ENCODE results near the gene AQP10. TPM values are rescaled to one million over a fixed set of nuclear protein-coding genes. Genes with fewer than 3 reads are reported as not detected.
"Not testable (repeated sequence)": the region's sequence is repeated elsewhere in the genome, so short reads cannot be mapped to it uniquely, and the experiment has no call there.

AQP10 gene
- total and polyA plus RNA-seq, 2 donors: 0.05 to 0.09 TPM

GRCh38 chr1:154358519-154358918 is 37.6 kb downstream of the AQP10 start:
- H3K27ac ChIP-seq (ENCODE audit: low read depth in 1 of 2, low read length in 1 of 2): no peak overlapping the region
- no peaks in the 10 kb centered on the region for H3K36me3 ChIP-seq (ENCODE audit: control insufficient read depth in 2 of 2, insufficient read depth in 2 of 2, low read length in 1 of 2)
- no peak for DNase-seq (ENCODE audit: low read depth in 6 of 9, low spot score in 9 of 9)
- no peak overlapping the region for H3K4me3 ChIP-seq (ENCODE audit: low read length in 2 of 2)
- peaks cover under 1 to 14% of the 10 kb centered on the region in 2 donors for H3K4me1 ChIP-seq (ENCODE audit: control insufficient read depth in 2 of 2, insufficient read depth in 2 of 2, low read length in 2 of 2)
- WGBS: 98% methylated on average over 8 of the region's 8 CpGs
- H3K27me3 ChIP-seq (ENCODE audit: control insufficient read depth in 2 of 2, insufficient read depth in 1 of 2, low read length in 1 of 2): peaks cover 0 to 10% of the 10 kb centered on the region in 2 donors
- H3K9me3 ChIP-seq (ENCODE audit: control insufficient read depth in 2 of 2, insufficient read depth in 1 of 2, low read length in 1 of 2): no peaks in the 10 kb centered on the region

GRCh38 chr1:154360288-154360687 is 39.4 kb downstream of the AQP10 start:
- DNase-seq (ENCODE audit: low read depth in 6 of 9, low spot score in 9 of 9): no peak
- H3K9me3 ChIP-seq (ENCODE audit: control insufficient read depth in 2 of 2, insufficient read depth in 1 of 2, low read length in 1 of 2): no peaks in the 10 kb centered on the region
- no peaks in the 10 kb centered on the region for H3K27me3 ChIP-seq (ENCODE audit: control insufficient read depth in 2 of 2, insufficient read depth in 1 of 2, low read length in 1 of 2)
- peaks cover 0 to 5% of the 10 kb centered on the region in 2 donors for H3K4me1 ChIP-seq (ENCODE audit: control insufficient read depth in 2 of 2, insufficient read depth in 2 of 2, low read length in 2 of 2)
- H3K4me3 ChIP-seq (ENCODE audit: low read length in 2 of 2): no peak overlapping the region
- H3K36me3 ChIP-seq (ENCODE audit: control insufficient read depth in 2 of 2, insufficient read depth in 2 of 2, low read length in 1 of 2): no peaks in the 10 kb centered on the region
- no peak overlapping the region for H3K27ac ChIP-seq (ENCODE audit: low read depth in 1 of 2, low read length in 1 of 2)

- H3K27me3 ChIP-seq (ENCODE audit: control insufficient read depth in 2 of 2, insufficient read depth in 1 of 2, low read length in 1 of 2); H3K4me1 ChIP-seq (ENCODE audit: control insufficient read depth in 2 of 2, insufficient read depth in 2 of 2, low read length in 2 of 2); H3K36me3 ChIP-seq (ENCODE audit: control insufficient read depth in 2 of 2, insufficient read depth in 2 of 2, low read length in 1 of 2); H3K4me3 ChIP-seq (ENCODE audit: low read length in 2 of 2); H3K27ac ChIP-seq (ENCODE audit: low read depth in 1 of 2, low read length in 1 of 2); H3K9me3 ChIP-seq (ENCODE audit: control insufficient read depth in 2 of 2, insufficient read depth in 1 of 2, low read length in 1 of 2); DNase-seq (ENCODE audit: low read depth in 6 of 9, low spot score in 9 of 9): not testable (repeated sequence)
- WGBS: 90% methylated on average over 5 of the region's 5 CpGs
These were observed 40.0 kb downstream of the AQP10 start for GRCh38 chr1:154360881-154361280.

- DNase-seq (ENCODE audit: low read depth in 6 of 9, low spot score in 9 of 9): no peak
- Histone ChIP-seq H3K27ac (ENCODE audit: low read depth in 1 of 2, low read length in 1 of 2) (no peak overlapping the region), H3K36me3 (ENCODE audit: control insufficient read depth in 2 of 2, insufficient read depth in 2 of 2, low read length in 1 of 2) (no peaks in the 10 kb centered on the region), H3K4me3 (ENCODE audit: low read length in 2 of 2) (no peak overlapping the region), H3K27me3 (ENCODE audit: control insufficient read depth in 2 of 2, insufficient read depth in 1 of 2, low read length in 1 of 2) (no peaks in the 10 kb centered on the region), H3K9me3 (ENCODE audit: control insufficient read depth in 2 of 2, insufficient read depth in 1 of 2, low read length in 1 of 2) (no peaks in the 10 kb centered on the region), H3K4me1 (ENCODE audit: control insufficient read depth in 2 of 2, insufficient read depth in 2 of 2, low read length in 2 of 2) (peaks cover 0 to 4% of the 10 kb centered on the region in 2 donors)
- 90% methylated on average over 3 of the region's 3 CpGs for WGBS
These were observed 40.5 kb downstream of the AQP10 start for GRCh38 chr1:154361357-154361756.

GRCh38 chr1:154371436-154371835 is 50.5 kb downstream of the AQP10 start:
- Histone ChIP-seq H3K27me3 (ENCODE audit: control insufficient read depth in 2 of 2, insufficient read depth in 1 of 2, low read length in 1 of 2) (no peaks in the 10 kb centered on the region), H3K4me3 (ENCODE audit: low read length in 2 of 2) (no peak overlapping the region), H3K36me3 (ENCODE audit: control insufficient read depth in 2 of 2, insufficient read depth in 2 of 2, low read length in 1 of 2) (no peaks in the 10 kb centered on the region), H3K27ac (ENCODE audit: low read depth in 1 of 2, low read length in 1 of 2) (no peak overlapping the region), H3K9me3 (ENCODE audit: control insufficient read depth in 2 of 2, insufficient read depth in 1 of 2, low read length in 1 of 2) (no peaks in the 10 kb centered on the region), H3K4me1 (ENCODE audit: control insufficient read depth in 2 of 2, insufficient read depth in 2 of 2, low read length in 2 of 2) (no peaks in the 10 kb centered on the region)
- DNase-seq (ENCODE audit: low read depth in 6 of 9, low spot score in 9 of 9): no peak
- WGBS: 98% methylated on average over 6 of the region's 6 CpGs

- 73% methylated on average over 7 of the region's 7 CpGs for WGBS
- not testable (repeated sequence) for H3K27me3 ChIP-seq (ENCODE audit: control insufficient read depth in 2 of 2, insufficient read depth in 1 of 2, low read length in 1 of 2)
These were observed 53.0 kb downstream of the AQP10 start for GRCh38 chr1:154373777-154374357.

More at GRCh38 chr1:154373777-154374357, 53.0 kb downstream of the AQP10 start:
- not testable (repeated sequence) for H3K27ac ChIP-seq (ENCODE audit: low read depth in 1 of 2, low read length in 1 of 2); H3K4me1 ChIP-seq (ENCODE audit: control insufficient read depth in 2 of 2, insufficient read depth in 2 of 2, low read length in 2 of 2); DNase-seq (ENCODE audit: low read depth in 6 of 9, low spot score in 9 of 9); H3K9me3 ChIP-seq (ENCODE audit: control insufficient read depth in 2 of 2, insufficient read depth in 1 of 2, low read length in 1 of 2); H3K36me3 ChIP-seq (ENCODE audit: control insufficient read depth in 2 of 2, insufficient read depth in 2 of 2, low read length in 1 of 2); H3K4me3 ChIP-seq (ENCODE audit: low read length in 2 of 2)

Other genes with a start within 250 kb of the AQP10 start
- 0.14 TPM for gene NUP210L, start 166.0 kb upstream of the AQP10 start, total RNA-seq
- 0.05 TPM for gene NUP210L, start 166.0 kb upstream of the AQP10 start, polyA plus RNA-seq
- gene TPM3, start 129.0 kb upstream of the AQP10 start, total RNA-seq: 315 TPM
- gene TPM3, start 129.0 kb upstream of the AQP10 start, polyA plus RNA-seq: 304 TPM
- not detected for gene CFAP141, start 114.8 kb upstream of the AQP10 start, total RNA-seq
- gene CFAP141, start 114.8 kb upstream of the AQP10 start, polyA plus RNA-seq: not detected
- gene UBAP2L, start 100.1 kb upstream of the AQP10 start, total RNA-seq: 30.5 TPM
- gene UBAP2L, start 100.1 kb upstream of the AQP10 start, polyA plus RNA-seq: 50.1 TPM
- gene HAX1, start 48.5 kb upstream of the AQP10 start, total RNA-seq: 120 TPM
- gene HAX1, start 48.5 kb upstream of the AQP10 start, polyA plus RNA-seq: 113 TPM
- 23.0 TPM for gene ATP8B2, start 4.4 kb downstream of the AQP10 start, total RNA-seq
- gene ATP8B2, start 4.4 kb downstream of the AQP10 start, polyA plus RNA-seq: 15.5 TPM
- gene IL6R, start 84.2 kb downstream of the AQP10 start, total RNA-seq: 10.5 TPM
- gene IL6R, start 84.2 kb downstream of the AQP10 start, polyA plus RNA-seq: 10.3 TPM
- gene TDRD10, start 181.1 kb downstream of the AQP10 start, total RNA-seq: 0.47 TPM
- gene TDRD10, start 181.1 kb downstream of the AQP10 start, polyA plus RNA-seq: 12.2 TPM
- gene SHE, start 181.3 kb downstream of the AQP10 start, total RNA-seq: 2.7 TPM
- 7.6 TPM for gene SHE, start 181.3 kb downstream of the AQP10 start, polyA plus RNA-seq
- 33.0 TPM for gene UBE2Q1, start 237.6 kb downstream of the AQP10 start, total RNA-seq
- 49.4 TPM for gene UBE2Q1, start 237.6 kb downstream of the AQP10 start, polyA plus RNA-seq
- 0.05 TPM for gene CHRNB2, start 246.7 kb downstream of the AQP10 start, total RNA-seq
- 0.21 TPM for gene CHRNB2, start 246.7 kb downstream of the AQP10 start, polyA plus RNA-seq